Loucy (cell line): ENCODE measurements around the gene KCNH1.

Experiments used
- H2AFZ ChIP-seq: fragments of 200-600 bp; sonication (generic); 2 replicates; pipeline ENCODE4 v1.6.0; 2016; ENCODE audit warnings: antibody characterized with exemption, mild to moderate bottlenecking, low read length, moderate library complexity
- H3F3A ChIP-seq: fragments of 200-600 bp; 2 replicates; pipeline ENCODE4 v1.6.0; 2016; ENCODE audit warnings: antibody characterized with exemption, low read depth, mild to moderate bottlenecking
- H3K27me3 ChIP-seq: fragments of 200-600 bp; sonication (generic); 2 replicates; pipeline ENCODE4 v1.6.1; 2014; ENCODE audit warnings: low read length, mild to moderate bottlenecking; ENCODE audit not compliant: insufficient read depth, poor library complexity, severe bottlenecking
- H3K36me3 ChIP-seq: fragments of 200-600 bp; sonication (generic); 2 replicates; pipeline ENCODE4 v1.6.1; 2016; ENCODE audit warnings: low read length; ENCODE audit not compliant: insufficient read depth
- H3K4me1 ChIP-seq: fragments of 200-600 bp; sonication (generic); 2 replicates; pipeline ENCODE4 v1.5.1; 2014; ENCODE audit warnings: low read length, mild to moderate bottlenecking; ENCODE audit not compliant: insufficient read depth, poor library complexity, severe bottlenecking
- H3K4me2 ChIP-seq: fragments of 200-600 bp; sonication (generic); 2 replicates; pipeline ENCODE4 v1.6.0; 2014; ENCODE audit warnings: antibody characterized with exemption, low read length, low read depth, mild to moderate bottlenecking; ENCODE audit not compliant: poor library complexity, severe bottlenecking
- H3K4me3 ChIP-seq: fragments of 200-600 bp; sonication (generic); 2 replicates; pipeline ENCODE4 v1.5.1; 2014; ENCODE audit warnings: low read length, mild to moderate bottlenecking, mixed read lengths; ENCODE audit not compliant: poor library complexity, severe bottlenecking
- H3K79me2 ChIP-seq: fragments of 200-600 bp; sonication (generic); 2 replicates; pipeline ENCODE4 v1.6.1; 2014; ENCODE audit warnings: low read length; ENCODE audit not compliant: insufficient read depth
- H3K9ac ChIP-seq: fragments of 200-600 bp; sonication (generic); 2 replicates; pipeline ENCODE4 v1.6.0; 2014; ENCODE audit warnings: mild to moderate bottlenecking, low read depth, low read length, moderate library complexity; ENCODE audit not compliant: poor library complexity, severe bottlenecking
- H3K9me2 ChIP-seq: fragments of 200-600 bp; sonication (generic); replicated peaks from 2 replicates; pipeline ENCODE4 v1.6.1; 2016; ENCODE audit warnings: low read depth, low read length, mixed read lengths
- H3K9me3 ChIP-seq: fragments of 200-600 bp; sonication (generic); 2 replicates; pipeline ENCODE4 v1.6.1; 2014; ENCODE audit warnings: mild to moderate bottlenecking, antibody characterized with exemption, low read length, low read depth; ENCODE audit not compliant: insufficient read depth
- H4K20me1 ChIP-seq: fragments of 200-600 bp; sonication (generic); 2 replicates; pipeline ENCODE4 v1.6.0; 2014; ENCODE audit warnings: antibody characterized with exemption, low read length, mild to moderate bottlenecking; ENCODE audit not compliant: insufficient read depth, poor library complexity, severe bottlenecking
- CTCF ChIP-seq: fragments of 200-600 bp; sonication (generic); conservative IDR thresholded peaks from 2 replicates; pipeline ENCODE4 v1.5.1; 2014; ENCODE audit warnings: mild to moderate bottlenecking, antibody characterized with exemption, low read length
- EZH2phosphoT487 ChIP-seq: fragments of 200-600 bp; IDR thresholded peaks from 2 replicates; pipeline ENCODE4 v1.6.1; 2018; ENCODE audit warnings: antibody characterized with exemption, mild to moderate bottlenecking, moderate library complexity, borderline replicate concordance

KCNH1 gene

GRCh38 chr1:210691039-210691610, 442.8 kb downstream of the KCNH1 start:
- H3K27me3 ChIP-seq = no peaks in the 10 kb centered on the region
- no peak for TF ChIP-seq EZH2phosphoT487
- no peak for TF ChIP-seq CTCF

GRCh38 chr1:210690236-210690635, 443.7 kb downstream of the KCNH1 start:
- H3K9ac ChIP-seq = peak overlapping the region; percentile 43
- no peak for TF ChIP-seq CTCF
- TF ChIP-seq EZH2phosphoT487 = no peak
- H2AFZ ChIP-seq = peak overlapping the region; percentile 13; the same call in 1 of the 2 replicates
- peak overlapping the region; percentile 47 for H3K4me2 ChIP-seq
- no peaks in the 10 kb centered on the region for H3F3A ChIP-seq
- H3K4me1 ChIP-seq = peaks cover 59% of the 10 kb centered on the region
- no peaks in the 10 kb centered on the region for H3K9me3 ChIP-seq
- H3K36me3 ChIP-seq = no peaks in the 10 kb centered on the region
- no peaks in the 10 kb centered on the region for H3K79me2 ChIP-seq
- H4K20me1 ChIP-seq = no peaks in the 10 kb centered on the region
- no peaks in the 10 kb centered on the region for H3K9me2 ChIP-seq
- H3K4me3 ChIP-seq = no peak overlapping the region
- no peaks in the 10 kb centered on the region for H3K27me3 ChIP-seq

More at GRCh38 chr1:210691039-210691610, 442.8 kb downstream of the KCNH1 start:
- no peaks in the 10 kb centered on the region for H3K79me2 ChIP-seq
- H3K4me1 ChIP-seq = peaks cover 68% of the 10 kb centered on the region
- H2AFZ ChIP-seq = no peak overlapping the region
- no peak overlapping the region for H3K4me3 ChIP-seq
- no peaks in the 10 kb centered on the region for H3F3A ChIP-seq
- H3K36me3 ChIP-seq = no peaks in the 10 kb centered on the region
- H3K4me2 ChIP-seq = peak overlapping the region; percentile 47
- H3K9me3 ChIP-seq = no peaks in the 10 kb centered on the region
- H4K20me1 ChIP-seq = no peaks in the 10 kb centered on the region
- H3K9me2 ChIP-seq = no peaks in the 10 kb centered on the region
- peak overlapping the region; percentile 43 for H3K9ac ChIP-seq

GRCh38 chr1:210689826-210690225, 444.1 kb downstream of the KCNH1 start:
- no peak for TF ChIP-seq EZH2phosphoT487
- no peak for TF ChIP-seq CTCF
- peak overlapping the region; percentile 47 for H3K4me2 ChIP-seq
- no peaks in the 10 kb centered on the region for H3K36me3 ChIP-seq
- H3K27me3 ChIP-seq = no peaks in the 10 kb centered on the region
- no peaks in the 10 kb centered on the region for H3F3A ChIP-seq
- no peak overlapping the region for H3K4me3 ChIP-seq
- peak overlapping the region; percentile 43 for H3K9ac ChIP-seq
- no peaks in the 10 kb centered on the region for H3K9me2 ChIP-seq
- H4K20me1 ChIP-seq = no peaks in the 10 kb centered on the region
- peaks cover 56% of the 10 kb centered on the region for H3K4me1 ChIP-seq
- H2AFZ ChIP-seq = peak overlapping the region; percentile 13; the same call in 1 of the 2 replicates
- H3K9me3 ChIP-seq = no peaks in the 10 kb centered on the region
- H3K79me2 ChIP-seq = no peaks in the 10 kb centered on the region
